Right lobe of liver (tissue), 4 donors: ENCODE measurements around the gene FZD8.

ENCODE experiments used
- CTCF ChIP-seq, 4 donors: fragments of 200-600 bp in 3 of 4; fragments of 450-650 bp in 1 of 4; IDR thresholded peaks; one replicate each; pipeline versions ENCODE4 v1.5.1 to v1.8.0; 2016 to 2022; ENCODE audit warnings: antibody characterized with exemption in 4 of 4, mild to moderate bottlenecking in 2 of 4
- POLR2A ChIP-seq: fragments of 450-650 bp; IDR thresholded peaks from one replicate; pipeline ENCODE4 v1.6.1; 2017; ENCODE audit warnings: antibody characterized with exemption, mild to moderate bottlenecking
- donor health status: DM: no; HTN: no; CAD: no.
- donor health status: DM: no; HTN: no; CAD: no.
- donor health status: DM: no; HTN: yes; CAD: no.

GRCh38 chr10:35613597-35614226 lies 28.4 kb downstream of the FZD8 start:
- TF ChIP-seq CTCF (IDR thresholded peaks at IDR 0.05) (peak; percentile 18 to 54 (median 24)), POLR2A (no peak)
